GM23248 (cell line): Measurements from ENCODE around the gene CSNK1A1L.

Source experiments
- EZH2 ChIP-seq: fragments of 200-600 bp; sonication (generic); IDR thresholded peaks from 2 replicates; pipeline ENCODE4 v1.6.1; 2018; ENCODE audit warnings: antibody characterized with exemption, mild to moderate bottlenecking; ENCODE audit not compliant: insufficient read depth, poor library complexity, severe bottlenecking
- EZH2phosphoT487 ChIP-seq: fragments of 200-600 bp; sonication (generic); IDR thresholded peaks from 2 replicates; pipeline ENCODE4 v1.6.1; 2018; ENCODE audit warnings: antibody characterized with exemption, moderate library complexity, mild to moderate bottlenecking, low read depth; ENCODE audit not compliant: insufficient read depth

DNA sequence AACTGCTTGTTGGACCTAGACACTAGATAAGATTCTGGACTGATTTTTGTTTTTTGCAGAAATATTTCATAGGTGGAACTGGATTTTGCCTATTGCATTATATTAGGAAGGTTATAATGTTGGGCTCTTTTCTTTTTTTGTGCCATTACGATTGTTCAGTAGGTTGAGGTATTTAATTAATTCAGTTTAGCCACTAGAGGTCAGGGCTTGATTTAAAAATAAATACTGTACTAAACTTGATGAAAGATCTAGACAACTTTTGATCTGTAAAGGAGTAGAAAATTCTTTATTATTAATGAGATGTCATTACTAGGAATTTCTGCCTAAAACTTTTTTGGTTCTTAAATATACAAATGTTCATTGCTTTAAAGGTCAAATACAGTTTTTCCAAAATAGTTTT is 30.8 kb downstream of the CSNK1A1L start:
- TF ChIP-seq EZH2phosphoT487 (no peak), EZH2 (no peak)
